GM12874 (cell line): ENCODE results near the gene CKMT1B.
"Not testable (repeated sequence)": the region's sequence is repeated elsewhere in the genome, so short reads cannot be mapped to it uniquely, and the experiment has no call there.

ENCODE experiments used
- CTCF ChIP-seq: IDR thresholded peaks from 2 replicates; pipeline ENCODE4 v1.5.1; 2011; ENCODE audit warnings: low read depth, mild to moderate bottlenecking, control low read depth, low read length, moderate library complexity; ENCODE audit not compliant: insufficient read depth

The CKMT1B gene

GRCh38 chr15:43589778-43590466 is 3.9 kb upstream of the CKMT1B start, which contains the start of gene PPIP5K1:
Gene PPIP5K1, minus strand, starts transcription at chr15:43590208. Its CDS starts 5,704 bp downstream, at chr15:43584504.
- not testable (repeated sequence) for TF ChIP-seq CTCF

- not testable (repeated sequence) for TF ChIP-seq CTCF
Observed at GRCh38 chr15:43618700-43619099, 24.9 kb downstream of the CKMT1B start, which contains the start of gene STRC. Gene STRC, minus strand, starts transcription at chr15:43618800. Its CDS starts 78 bp downstream, at chr15:43618722.

- no peak for TF ChIP-seq CTCF
Observed at GRCh38 chr15:43625106-43625505, 31.3 kb downstream of the CKMT1B start.
